ENCODE results near the gene PATL2.

Gene PATL2

DNA sequence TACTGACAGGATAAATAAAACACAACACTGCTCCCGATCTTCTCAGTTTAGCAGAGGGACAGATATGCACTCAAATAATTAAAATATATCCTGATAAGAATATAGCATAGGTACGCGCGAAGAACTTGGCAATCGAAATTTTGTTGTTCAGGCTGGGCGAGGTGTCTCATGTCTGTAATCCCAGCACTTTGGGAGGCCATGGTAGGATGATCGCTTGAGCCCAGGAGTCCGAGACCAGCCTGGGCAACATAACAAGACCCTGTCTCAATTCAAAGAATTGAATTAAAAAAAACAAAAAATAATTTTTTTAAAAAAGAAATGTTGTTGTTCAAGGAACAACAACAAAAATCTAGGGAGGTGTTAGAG is 7.8 kb upstream of the PATL2 start:
- Histone ChIP-seq H3K27me3 (ENCODE audit: control insufficient read depth in 1 of 2, insufficient read depth in 2 of 2, low read length in 2 of 2) (no peaks in the 10 kb centered on the region), H3K36me3 (ENCODE audit: control insufficient read depth in 1 of 2, insufficient read depth in 2 of 2, low read length in 2 of 2) (peaks cover 43 to 47% of the 10 kb centered on the region in 2 donors), H3K4me1 (ENCODE audit: control insufficient read depth in 1 of 2, insufficient read depth in 2 of 2, low read length in 2 of 2) (peaks cover 33 to 41% of the 10 kb centered on the region in 2 donors), H3K4me3 (ENCODE audit: low read depth in 1 of 2, low read length in 2 of 2) (no peak overlapping the region), H3K9ac (ENCODE audit: low read depth in 1 of 2, low read length in 2 of 2) (no peak overlapping the region), H3K9me3 (ENCODE audit: control insufficient read depth in 1 of 2, low read length in 2 of 2) (no peaks in the 10 kb centered on the region), H3K27ac (ENCODE audit: low read depth, low read length) (no peak overlapping the region)

DNA sequence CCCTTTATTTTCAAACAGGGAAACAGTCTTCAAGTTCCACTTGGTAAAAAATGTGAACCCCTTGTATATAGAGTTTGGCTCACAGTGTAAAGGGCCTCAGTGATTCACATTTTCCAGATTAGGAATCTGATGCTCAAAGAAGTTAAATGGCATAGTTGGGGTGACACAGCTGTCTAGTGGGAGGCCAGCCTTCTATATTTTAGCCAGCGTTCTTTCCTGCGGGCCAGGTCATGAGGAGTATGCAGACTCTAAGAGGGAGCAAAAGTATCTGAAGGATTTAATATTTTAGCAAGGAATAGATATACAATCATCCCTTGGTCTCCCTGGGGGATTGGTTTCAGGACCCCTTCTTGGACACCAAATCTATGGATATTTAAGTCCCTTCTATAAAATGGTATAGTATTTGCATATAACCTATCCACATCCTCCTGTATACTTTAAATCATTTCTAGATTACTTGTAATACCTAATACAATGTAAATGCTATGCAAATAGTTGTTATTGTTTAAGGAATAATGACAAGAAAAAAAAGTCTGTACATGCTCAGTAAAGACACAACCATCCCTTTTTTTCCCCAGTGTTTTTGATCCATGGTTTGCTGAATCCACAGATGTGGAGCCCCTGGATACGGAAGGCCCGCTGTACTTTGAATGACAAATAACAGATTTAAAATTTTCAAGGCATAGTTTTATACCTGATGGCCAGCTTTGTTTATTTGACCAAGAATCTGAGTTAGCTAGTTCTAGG is 7.2 kb upstream of the PATL2 start:
- peaks cover 43 to 47% of the 10 kb centered on the region in 2 donors for H3K36me3 ChIP-seq (ENCODE audit: control insufficient read depth in 1 of 2, insufficient read depth in 2 of 2, low read length in 2 of 2)
- no peak overlapping the region for H3K27ac ChIP-seq (ENCODE audit: low read depth, low read length)
- no peak overlapping the region for H3K4me3 ChIP-seq (ENCODE audit: low read depth in 1 of 2, low read length in 2 of 2)

GRCh38 chr15:44716983-44717602 is 6.0 kb upstream of the PATL2 start:
- Histone ChIP-seq H3K9me3 (ENCODE audit: control insufficient read depth in 1 of 2, low read length in 2 of 2) (no peaks in the 10 kb centered on the region), H3K27ac (ENCODE audit: low read depth, low read length) (no peak overlapping the region), H3K27me3 (ENCODE audit: control insufficient read depth in 1 of 2, insufficient read depth in 2 of 2, low read length in 2 of 2) (no peaks in the 10 kb centered on the region), H3K36me3 (ENCODE audit: control insufficient read depth in 1 of 2, insufficient read depth in 2 of 2, low read length in 2 of 2) (peaks cover 46 to 47% of the 10 kb centered on the region in 2 donors), H3K4me1 (ENCODE audit: control insufficient read depth in 1 of 2, insufficient read depth in 2 of 2, low read length in 2 of 2) (peaks cover 34 to 35% of the 10 kb centered on the region in 2 donors), H3K9ac (ENCODE audit: low read depth in 1 of 2, low read length in 2 of 2) (no peak overlapping the region), H3K4me3 (ENCODE audit: low read depth in 1 of 2, low read length in 2 of 2) (no peak overlapping the region)

More for the DNA sequence above, 7.2 kb upstream of the PATL2 start:
- Histone ChIP-seq H3K27me3 (ENCODE audit: control insufficient read depth in 1 of 2, insufficient read depth in 2 of 2, low read length in 2 of 2) (no peaks in the 10 kb centered on the region), H3K4me1 (ENCODE audit: control insufficient read depth in 1 of 2, insufficient read depth in 2 of 2, low read length in 2 of 2) (peaks cover 34 to 36% of the 10 kb centered on the region in 2 donors), H3K9me3 (ENCODE audit: control insufficient read depth in 1 of 2, low read length in 2 of 2) (no peaks in the 10 kb centered on the region), H3K9ac (ENCODE audit: low read depth in 1 of 2, low read length in 2 of 2) (no peak overlapping the region)

DNA sequence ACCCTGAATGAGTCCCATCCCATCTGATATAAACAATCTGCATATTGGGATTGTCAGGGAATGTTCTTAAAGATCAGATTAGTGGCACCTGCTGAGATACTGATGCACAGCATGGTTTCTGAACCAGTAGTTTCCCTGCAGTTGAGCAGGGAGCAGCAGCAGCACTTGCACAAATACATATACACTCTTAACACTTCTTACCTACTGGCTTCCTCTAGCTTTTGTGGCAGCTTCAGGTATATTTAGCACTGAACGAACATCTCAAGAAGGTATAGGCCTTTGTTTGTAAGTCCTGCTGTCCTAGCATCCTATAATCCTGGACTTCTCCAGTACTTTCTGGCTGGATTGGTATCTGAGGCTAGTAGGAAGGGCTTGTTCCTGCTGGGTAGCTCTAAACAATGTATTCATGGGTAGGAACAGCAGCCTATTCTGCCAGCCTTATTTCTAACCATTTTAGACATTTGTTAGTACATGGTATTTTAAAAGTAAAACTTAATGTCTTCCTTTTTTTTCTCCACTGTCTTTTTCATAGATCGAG is 4.7 kb upstream of the PATL2 start:
- Histone ChIP-seq H3K9me3 (ENCODE audit: control insufficient read depth in 1 of 2, low read length in 2 of 2) (no peaks in the 10 kb centered on the region), H3K27ac (ENCODE audit: low read depth, low read length) (no peak overlapping the region), H3K4me1 (ENCODE audit: control insufficient read depth in 1 of 2, insufficient read depth in 2 of 2, low read length in 2 of 2) (peaks cover 34 to 35% of the 10 kb centered on the region in 2 donors), H3K27me3 (ENCODE audit: control insufficient read depth in 1 of 2, insufficient read depth in 2 of 2, low read length in 2 of 2) (no peaks in the 10 kb centered on the region), H3K4me3 (ENCODE audit: low read depth in 1 of 2, low read length in 2 of 2) (peak overlapping the region; percentile 17 to 25), H3K36me3 (ENCODE audit: control insufficient read depth in 1 of 2, insufficient read depth in 2 of 2, low read length in 2 of 2) (peaks cover 46 to 47% of the 10 kb centered on the region in 2 donors), H3K9ac (ENCODE audit: low read depth in 1 of 2, low read length in 2 of 2) (peak overlapping the region in 1 of 2 donors; percentile 54)

DNA sequence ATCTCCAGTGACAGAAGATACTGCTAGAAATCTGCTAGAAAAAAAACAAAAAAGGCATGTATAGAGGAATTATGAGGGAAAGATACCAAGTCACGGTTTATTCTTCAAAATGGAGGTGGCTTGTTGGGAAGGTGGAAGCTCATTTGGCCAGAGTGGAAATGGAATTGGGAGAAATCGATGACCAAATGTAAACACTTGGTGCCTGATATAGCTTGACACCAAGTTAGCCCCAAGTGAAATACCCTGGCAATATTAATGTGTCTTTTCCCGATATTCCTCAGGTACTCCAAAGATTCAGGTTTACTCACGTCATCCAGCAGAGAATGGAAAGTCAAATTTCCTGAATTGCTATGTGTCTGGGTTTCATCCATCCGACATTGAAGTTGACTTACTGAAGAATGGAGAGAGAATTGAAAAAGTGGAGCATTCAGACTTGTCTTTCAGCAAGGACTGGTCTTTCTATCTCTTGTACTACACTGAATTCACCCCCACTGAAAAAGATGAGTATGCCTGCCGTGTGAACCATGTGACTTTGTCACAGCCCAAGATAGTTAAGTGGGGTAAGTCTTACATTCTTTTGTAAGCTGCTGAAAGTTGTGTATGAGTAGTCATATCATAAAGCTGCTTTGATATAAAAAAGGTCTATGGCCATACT is 4.1 kb upstream of the PATL2 start:
- peak overlapping the region in 1 of 2 donors; percentile 54 for H3K9ac ChIP-seq (ENCODE audit: low read depth in 1 of 2, low read length in 2 of 2)
- H3K36me3 ChIP-seq (ENCODE audit: control insufficient read depth in 1 of 2, insufficient read depth in 2 of 2, low read length in 2 of 2) = peaks cover 46 to 47% of the 10 kb centered on the region in 2 donors
- H3K27me3 ChIP-seq (ENCODE audit: control insufficient read depth in 1 of 2, insufficient read depth in 2 of 2, low read length in 2 of 2) = no peaks in the 10 kb centered on the region
- peaks cover 34 to 35% of the 10 kb centered on the region in 2 donors for H3K4me1 ChIP-seq (ENCODE audit: control insufficient read depth in 1 of 2, insufficient read depth in 2 of 2, low read length in 2 of 2)
- no peak overlapping the region for H3K27ac ChIP-seq (ENCODE audit: low read depth, low read length)
- no peaks in the 10 kb centered on the region for H3K9me3 ChIP-seq (ENCODE audit: control insufficient read depth in 1 of 2, low read length in 2 of 2)
- peak overlapping the region; percentile 11 to 17 for H3K4me3 ChIP-seq (ENCODE audit: low read depth in 1 of 2, low read length in 2 of 2)

GRCh38 chr15:44713006-44713966 is 2.2 kb upstream of the PATL2 start:
- Histone ChIP-seq H3K9me3 (ENCODE audit: control insufficient read depth in 1 of 2, low read length in 2 of 2) (no peaks in the 10 kb centered on the region), H3K4me3 (ENCODE audit: low read depth in 1 of 2, low read length in 2 of 2) (peak overlapping the region; percentile 87 to 88), H3K9ac (ENCODE audit: low read depth in 1 of 2, low read length in 2 of 2) (peak overlapping the region; percentile 98 to 100), H3K27me3 (ENCODE audit: control insufficient read depth in 1 of 2, insufficient read depth in 2 of 2, low read length in 2 of 2) (no peaks in the 10 kb centered on the region), H3K4me1 (ENCODE audit: control insufficient read depth in 1 of 2, insufficient read depth in 2 of 2, low read length in 2 of 2) (peaks cover 22 to 36% of the 10 kb centered on the region in 2 donors), H3K27ac (ENCODE audit: low read depth, low read length) (peak overlapping the region; percentile 100), H3K36me3 (ENCODE audit: control insufficient read depth in 1 of 2, insufficient read depth in 2 of 2, low read length in 2 of 2) (peaks cover 35 to 40% of the 10 kb centered on the region in 2 donors)

DNA sequence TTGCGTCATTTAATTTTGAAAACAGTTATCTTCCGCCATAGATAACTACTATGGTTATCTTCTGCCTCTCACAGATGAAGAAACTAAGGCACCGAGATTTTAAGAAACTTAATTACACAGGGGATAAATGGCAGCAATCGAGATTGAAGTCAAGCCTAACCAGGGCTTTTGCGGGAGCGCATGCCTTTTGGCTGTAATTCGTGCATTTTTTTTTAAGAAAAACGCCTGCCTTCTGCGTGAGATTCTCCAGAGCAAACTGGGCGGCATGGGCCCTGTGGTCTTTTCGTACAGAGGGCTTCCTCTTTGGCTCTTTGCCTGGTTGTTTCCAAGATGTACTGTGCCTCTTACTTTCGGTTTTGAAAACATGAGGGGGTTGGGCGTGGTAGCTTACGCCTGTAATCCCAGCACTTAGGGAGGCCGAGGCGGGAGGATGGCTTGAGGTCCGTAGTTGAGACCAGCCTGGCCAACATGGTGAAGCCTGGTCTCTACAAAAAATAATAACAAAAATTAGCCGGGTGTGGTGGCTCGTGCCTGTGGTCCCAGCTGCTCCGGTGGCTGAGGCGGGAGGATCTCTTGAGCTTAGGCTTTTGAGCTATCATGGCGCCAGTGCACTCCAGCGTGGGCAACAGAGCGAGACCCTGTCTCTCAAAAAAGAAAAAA is 1.4 kb upstream of the PATL2 start:
- Histone ChIP-seq H3K27me3 (ENCODE audit: control insufficient read depth in 1 of 2, insufficient read depth in 2 of 2, low read length in 2 of 2) (no peaks in the 10 kb centered on the region), H3K9me3 (ENCODE audit: control insufficient read depth in 1 of 2, low read length in 2 of 2) (no peaks in the 10 kb centered on the region), H3K4me3 (ENCODE audit: low read depth in 1 of 2, low read length in 2 of 2) (peak overlapping the region; percentile 87 to 88), H3K36me3 (ENCODE audit: control insufficient read depth in 1 of 2, insufficient read depth in 2 of 2, low read length in 2 of 2) (peaks cover 27 to 32% of the 10 kb centered on the region in 2 donors), H3K4me1 (ENCODE audit: control insufficient read depth in 1 of 2, insufficient read depth in 2 of 2, low read length in 2 of 2) (peaks cover 27 to 40% of the 10 kb centered on the region in 2 donors), H3K9ac (ENCODE audit: low read depth in 1 of 2, low read length in 2 of 2) (peak overlapping the region; percentile 98 to 100), H3K27ac (ENCODE audit: low read depth, low read length) (peak overlapping the region; percentile 100)

- H3K36me3 ChIP-seq (ENCODE audit: control insufficient read depth in 1 of 2, insufficient read depth in 2 of 2, low read length in 2 of 2) = peaks cover 20 to 25% of the 10 kb centered on the region in 2 donors
- H3K27ac ChIP-seq (ENCODE audit: low read depth, low read length) = peak overlapping the region; percentile 100
- peak overlapping the region; percentile 87 to 88 for H3K4me3 ChIP-seq (ENCODE audit: low read depth in 1 of 2, low read length in 2 of 2)
- no peaks in the 10 kb centered on the region for H3K9me3 ChIP-seq (ENCODE audit: control insufficient read depth in 1 of 2, low read length in 2 of 2)
- H3K4me1 ChIP-seq (ENCODE audit: control insufficient read depth in 1 of 2, insufficient read depth in 2 of 2, low read length in 2 of 2) = peaks cover 28 to 44% of the 10 kb centered on the region in 2 donors
- H3K9ac ChIP-seq (ENCODE audit: low read depth in 1 of 2, low read length in 2 of 2) = peak overlapping the region; percentile 98 to 100
- no peaks in the 10 kb centered on the region for H3K27me3 ChIP-seq (ENCODE audit: control insufficient read depth in 1 of 2, insufficient read depth in 2 of 2, low read length in 2 of 2)
Measured at GRCh38 chr15:44711743-44712345, 721 bp upstream of the PATL2 start.

All from duodenal mucosa (tissue), 2 donors.